ENCODE measurements around the gene UBE2Q1. TPM values are rescaled to one million over a fixed set of nuclear protein-coding genes. Genes with fewer than 3 reads are reported as not detected.

The UBE2Q1 gene
- total RNA-seq, 1 experiment from 2014 or later: 70.9 TPM

- H3K4me2 ChIP-seq (ENCODE audit: low read length): no peak overlapping the region
- ChIA-PET POLR2A (no interaction called here), RAD21 (ENCODE audit: low non-redundant PET in 1 of 2, low total read pairs in 2 of 2, uncharacterized antibody in 2 of 2, unreplicated experiment in 2 of 2) (no interaction called here), CTCF (no interaction called here)
- no peak for ATAC-seq
- no peak overlapping the region for H2AFZ ChIP-seq (ENCODE audit: low read depth, low read length, poor library complexity, severe bottlenecking)
- H3K79me2 ChIP-seq (ENCODE audit: insufficient read depth, low read length): no peaks in the 10 kb centered on the region
- no peak overlapping the region for H3K9ac ChIP-seq (ENCODE audit: low read length)
- H3K36me3 ChIP-seq (ENCODE audit: control insufficient read depth in 1 of 2, insufficient read depth in 2 of 2, low read length in 2 of 2): peaks cover 35 to 41% of the 10 kb centered on the region in 2 experiments; a peak in 3 of 4 replicates
- no peak for DNase-seq (ENCODE audit: low read depth, low spot score)
- no peak for TF ChIP-seq EZH2phosphoT487 (IDR thresholded peaks at IDR 0.05; ENCODE audit: borderline replicate concordance)
- TF ChIP-seq RAD21 (IDR thresholded peaks at IDR 0.05; ENCODE audit: low read depth): no peak
- TF ChIP-seq ELF1 (IDR thresholded peaks at IDR 0.05; ENCODE audit: borderline replicate concordance, low read depth): no peak
- TF ChIP-seq SP1 (IDR thresholded peaks at IDR 0.05; ENCODE audit: low read depth): no peak
- no peak for TF ChIP-seq ATF3 (IDR thresholded peaks at IDR 0.05)
- no TSS peak for BruUV-seq (replicated peaks)
- intact Hi-C loops (cut with micrococcal nuclease): loop anchor here (10.0 kb wide), 3 partner anchors 193 to 363 kb away; partner anchors contain the start of genes AQP10 and ATP8B2
- peaks cover 0 to 6% of the 10 kb centered on the region in 2 experiments; a peak in 2 of 4 replicates for H3K4me1 ChIP-seq (ENCODE audit: control insufficient read depth in 1 of 2, insufficient read depth in 2 of 2, low read length in 2 of 2)
- H3K4me3 ChIP-seq (replicated peaks in 1 of 2; ENCODE audit: low read depth in 1 of 2, low read length in 2 of 2): no peak overlapping the region
- H3K9me3 ChIP-seq (ENCODE audit: control insufficient read depth in 1 of 2, insufficient read depth in 1 of 2, low read depth in 1 of 2, low read length in 2 of 2): no peaks in the 10 kb centered on the region
- H4K20me1 ChIP-seq (ENCODE audit: insufficient read depth): no peaks in the 10 kb centered on the region
- no peak overlapping the region for H3K27ac ChIP-seq (ENCODE audit: low read depth, low read length)
- H3K9me2 ChIP-seq (ENCODE audit: insufficient read depth): no peaks in the 10 kb centered on the region
- no peaks in the 10 kb centered on the region for H3K27me3 ChIP-seq (ENCODE audit: insufficient read depth, low read length)
Observed at GRCh38 chr1:154548028-154548427, 10.4 kb downstream of the UBE2Q1 start.

- Histone ChIP-seq H3K27ac (ENCODE audit: low read depth, low read length) (no peak overlapping the region), H4K20me1 (ENCODE audit: insufficient read depth) (no peaks in the 10 kb centered on the region), H3K27me3 (ENCODE audit: insufficient read depth, low read length) (0 out of 2 replicates have a peak, but pooled peaks cover 4% of the 10 kb centered on the region), H3K9me3 (ENCODE audit: control insufficient read depth in 1 of 2, insufficient read depth in 1 of 2, low read depth in 1 of 2, low read length in 2 of 2) (no peaks in the 10 kb centered on the region), H3K4me2 (ENCODE audit: low read length) (no peak overlapping the region), H3K4me3 (replicated peaks in 1 of 2; ENCODE audit: low read depth in 1 of 2, low read length in 2 of 2) (no peak overlapping the region), H3K9me2 (ENCODE audit: insufficient read depth) (no peaks in the 10 kb centered on the region), H2AFZ (ENCODE audit: low read depth, low read length, poor library complexity, severe bottlenecking) (no peak overlapping the region), H3K4me1 (ENCODE audit: control insufficient read depth in 1 of 2, insufficient read depth in 2 of 2, low read length in 2 of 2) (peaks cover 0 to 10% of the 10 kb centered on the region in 2 experiments; a peak in 2 of 4 replicates), H3K9ac (ENCODE audit: low read length) (no peak overlapping the region), H3K36me3 (ENCODE audit: control insufficient read depth in 1 of 2, insufficient read depth in 2 of 2, low read length in 2 of 2) (peaks cover 27 to 33% of the 10 kb centered on the region in 2 experiments; a peak in 3 of 4 replicates), H3K79me2 (ENCODE audit: insufficient read depth, low read length) (no peaks in the 10 kb centered on the region)
- DNase-seq (ENCODE audit: low read depth, low spot score) (no peak), ATAC-seq (no peak)
- no TSS peak for BruUV-seq (replicated peaks)
- CTCF ChIA-PET: interaction anchor here (0.6 to 2.8 kb wide), 26 partner anchors 8 to 538 kb away, joined by 3 to 62 read pairs (median 4); partner anchors contain the start of genes ATP8B2, IL6R, PBXIP1 and UBE2Q1
- RAD21 ChIA-PET (ENCODE audit: low non-redundant PET in 1 of 2, low total read pairs in 2 of 2, uncharacterized antibody in 2 of 2, unreplicated experiment in 2 of 2): interaction anchor here (0.6 to 1.7 kb wide), 9 partner anchors 8 to 194 kb away, joined by 3 to 13 read pairs (median 3); no protein-coding TSS in a partner anchor
- intact Hi-C loops (cut with micrococcal nuclease): loop anchor here (10.0 kb wide), 3 partner anchors 192 to 362 kb away; partner anchors contain the start of genes AQP10 and ATP8B2
- no peak for TF ChIP-seq CTCF (IDR thresholded peaks at IDR 0.05 in 2 of 3, conservative IDR thresholded peaks at IDR 0.05 in 1 of 3; ENCODE audit: borderline replicate concordance in 1 of 3, insufficient read depth in 1 of 3, low read depth in 2 of 3, low read length in 2 of 3)
- no peak for TF ChIP-seq SIN3A (IDR thresholded peaks at IDR 0.05; ENCODE audit: low read depth)
- POLR2A ChIA-PET: interaction anchor here (0.6 kb wide), 1 partner anchor 793 kb away, joined by 5 read pairs; no protein-coding TSS in a partner anchor
Observed at GRCh38 chr1:154547105-154547732, 11.2 kb downstream of the UBE2Q1 start.
